Stimulated activated naive B cell treated with anti-CD40 and anti-IgM and Interleukin-4, amounts not matched to agents 10 μg/mL and 1 μg/mL and 100 μg/mL, for 72 hours (primary cell): ENCODE data around the gene SOBP.
"Not testable (repeated sequence)": the region's sequence is repeated elsewhere in the genome, so short reads cannot be mapped to it uniquely, and the experiment has no call there.

Experiments used
- ATAC-seq, 2 donors: fragments of 150-1000 bp; cut with Tn5 transposase; replicated peaks; 2 replicates each; pipeline ENCODE4 v1.10.0; 2021; ENCODE audit warnings: moderate library complexity in 1 of 2
- DNase-seq: peaks from one replicate; pipeline ENCODE4 v3.0.0; 2021
- H3K27ac Mint-ChIP-seq: one replicate; pipeline ENCODE4 v1.8.0; 2022; ENCODE audit warnings: mild to moderate bottlenecking, mixed read lengths
- H3K27me3 Mint-ChIP-seq, 2 donors: one replicate each; pipeline ENCODE4 v1.8.0; 2022; ENCODE audit warnings: mixed read lengths in 2 of 2
- H3K36me3 Mint-ChIP-seq, 2 donors: one replicate each; pipeline ENCODE4 v1.8.0; 2022; ENCODE audit warnings: mixed read lengths in 2 of 2, mild to moderate bottlenecking in 1 of 2
- H3K4me1 Mint-ChIP-seq, 2 donors: one replicate each; pipeline ENCODE4 v1.8.0; 2022; ENCODE audit warnings: mixed read lengths in 2 of 2, mild to moderate bottlenecking in 1 of 2
- H3K4me3 Mint-ChIP-seq, 2 donors: one replicate each; pipeline ENCODE4 v1.8.0; 2022; ENCODE audit warnings: mild to moderate bottlenecking in 2 of 2, mixed read lengths in 2 of 2, moderate library complexity in 1 of 2
- H3K9me3 Mint-ChIP-seq, 2 donors: one replicate each; pipeline ENCODE4 v1.8.0; 2022; ENCODE audit warnings: mixed read lengths in 2 of 2, mild to moderate bottlenecking in 1 of 2

Gene SOBP

GRCh38 chr6:107493158-107494057 lies 3.5 kb downstream of the SOBP start:
- H3K27ac Mint-ChIP-seq, result no peak overlapping the region
- ATAC-seq (no peak), DNase-seq (no peak)
- peaks cover 11 to 21% of the 10 kb centered on the region in 2 donors for H3K4me1 Mint-ChIP-seq
- no peak overlapping the region for H3K4me3 Mint-ChIP-seq
- no peaks in the 10 kb centered on the region for H3K9me3 Mint-ChIP-seq
- H3K27me3 Mint-ChIP-seq, result peaks cover 11 to 20% of the 10 kb centered on the region in 2 donors
- H3K36me3 Mint-ChIP-seq, result peaks cover 0 to 2% of the 10 kb centered on the region in 2 donors

DNA sequence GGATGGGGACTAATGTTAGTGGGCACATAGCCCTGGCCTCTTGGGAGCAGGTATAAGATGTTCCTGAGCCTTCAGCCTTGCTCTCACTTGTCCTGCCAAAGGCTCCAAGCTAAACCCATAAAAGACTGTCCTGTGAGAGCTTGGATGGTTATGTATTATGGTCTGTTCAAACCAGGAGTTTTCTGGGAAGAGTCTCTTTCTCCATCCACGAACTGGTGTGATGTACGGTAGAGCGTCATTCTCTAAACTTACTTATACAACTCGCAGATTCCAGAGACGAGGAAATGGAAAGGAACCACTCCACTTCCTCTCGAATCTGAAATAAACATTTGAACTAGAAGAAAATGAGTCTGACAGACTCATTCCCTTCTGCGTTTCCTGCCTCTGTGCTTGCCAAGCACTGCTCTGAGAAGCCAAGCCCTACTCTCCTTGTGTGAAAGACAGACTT lies 5.3 kb downstream of the SOBP start:
- DNase-seq, result no peak
- Mint-ChIP-seq H3K27me3 (peaks cover 9 to 18% of the 10 kb centered on the region in 2 donors), H3K4me3 (no peak overlapping the region), H3K27ac (no peak overlapping the region), H3K36me3 (peaks cover 0 to 2% of the 10 kb centered on the region in 2 donors), H3K9me3 (no peaks in the 10 kb centered on the region), H3K4me1 (peaks cover 7 to 13% of the 10 kb centered on the region in 2 donors)
- no peak for ATAC-seq

DNA sequence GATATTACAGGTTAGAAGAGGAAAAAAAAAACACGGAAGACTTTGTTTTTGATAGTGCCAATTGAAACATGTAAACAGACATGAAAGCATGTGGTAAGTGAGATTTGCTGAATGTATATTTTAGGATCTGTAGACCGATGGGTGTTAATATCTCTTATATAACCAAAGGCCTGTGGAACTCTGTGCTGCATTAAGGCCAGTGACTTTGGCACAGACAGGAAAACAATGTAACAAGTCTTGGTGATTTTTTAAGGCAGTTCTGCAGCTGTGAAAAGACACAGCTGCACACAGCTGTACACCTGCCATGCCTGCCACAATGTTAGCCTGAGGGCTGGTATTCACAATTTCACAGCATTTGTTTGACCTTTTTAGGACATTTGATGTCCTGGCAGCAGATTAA lies 6.1 kb downstream of the SOBP start:
- H3K36me3 Mint-ChIP-seq, result peaks cover 0 to 2% of the 10 kb centered on the region in 2 donors
- H3K4me1 Mint-ChIP-seq, result peaks cover 7 to 12% of the 10 kb centered on the region in 2 donors
- DNase-seq, result no peak
- no peak overlapping the region for H3K4me3 Mint-ChIP-seq
- no peak for ATAC-seq
- H3K9me3 Mint-ChIP-seq, result no peaks in the 10 kb centered on the region
- H3K27me3 Mint-ChIP-seq, result peaks cover 9 to 18% of the 10 kb centered on the region in 2 donors
- H3K27ac Mint-ChIP-seq, result no peak overlapping the region

GRCh38 chr6:107496892-107497684 lies 7.2 kb downstream of the SOBP start:
- Mint-ChIP-seq H3K4me3 (no peak overlapping the region), H3K27ac (no peak overlapping the region), H3K36me3 (no peaks in the 10 kb centered on the region), H3K9me3 (no peaks in the 10 kb centered on the region), H3K27me3 (peaks cover 13 to 18% of the 10 kb centered on the region in 2 donors), H3K4me1 (peaks cover 1 to 4% of the 10 kb centered on the region in 2 donors)
- DNase-seq (no peak), ATAC-seq (no peak)

DNA sequence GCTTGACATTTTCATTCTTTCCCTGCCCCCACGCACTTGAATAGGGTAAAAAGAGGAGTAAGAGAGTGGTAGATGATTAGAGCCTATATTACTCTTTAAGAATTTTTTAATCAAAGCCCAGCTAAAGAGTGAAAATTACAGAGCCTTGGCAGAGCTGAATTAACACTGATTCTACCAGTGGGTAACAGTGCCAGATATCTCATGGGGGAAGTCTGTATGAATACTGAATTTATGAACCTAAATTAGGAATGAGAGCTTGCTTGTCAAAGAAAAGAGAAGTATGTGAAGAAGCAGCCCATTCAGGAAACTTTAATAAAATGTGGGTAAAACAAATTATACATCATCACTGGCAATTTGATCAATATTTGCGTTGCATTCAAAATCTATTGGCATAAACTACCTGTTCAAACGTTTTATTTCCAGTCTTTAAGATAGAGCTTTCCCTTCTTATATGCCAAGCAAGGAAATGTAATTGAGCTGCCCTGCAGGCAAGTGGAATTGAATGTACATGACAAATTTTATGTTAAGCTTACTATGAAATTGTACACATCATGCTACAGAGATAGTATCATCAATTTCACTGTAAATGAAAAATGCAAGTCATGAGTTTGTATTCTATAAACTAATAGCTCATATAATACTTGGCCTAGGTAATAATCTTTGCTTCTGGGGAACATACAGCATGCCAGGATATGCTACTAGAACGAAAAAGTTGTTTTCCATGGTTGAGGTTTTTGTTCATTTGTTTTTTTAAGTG lies 14.5 kb downstream of the SOBP start:
- Mint-ChIP-seq H3K9me3 (peaks cover 0 to 4% of the 10 kb centered on the region in 2 donors), H3K4me1 (peaks cover 2 to 7% of the 10 kb centered on the region in 2 donors), H3K27ac (no peak overlapping the region), H3K4me3 (no peak overlapping the region), H3K27me3 (peaks cover 5 to 6% of the 10 kb centered on the region in 2 donors), H3K36me3 (no peaks in the 10 kb centered on the region)
- ATAC-seq (no peak), DNase-seq (no peak)

GRCh38 chr6:107506145-107506544 lies 16.2 kb downstream of the SOBP start:
- Mint-ChIP-seq H3K27ac (no peak overlapping the region), H3K4me3 (no peak overlapping the region), H3K36me3 (no peaks in the 10 kb centered on the region), H3K4me1 (peaks cover 2 to 7% of the 10 kb centered on the region in 2 donors), H3K27me3 (peaks cover 5 to 6% of the 10 kb centered on the region in 2 donors), H3K9me3 (peaks cover 0 to 4% of the 10 kb centered on the region in 2 donors)
- ATAC-seq (no peak), DNase-seq (no peak)

GRCh38 chr6:107509506-107509905 lies 19.6 kb downstream of the SOBP start:
- Mint-ChIP-seq H3K27me3 (peaks cover 0 to 6% of the 10 kb centered on the region in 2 donors), H3K4me3 (no peak overlapping the region), H3K4me1 (no peaks in the 10 kb centered on the region), H3K36me3 (peaks cover 0 to 4% of the 10 kb centered on the region in 2 donors), H3K9me3 (peaks cover 0 to 7% of the 10 kb centered on the region in 2 donors), H3K27ac (no peak overlapping the region)
- ATAC-seq, result no peak
- no peak for DNase-seq

DNA sequence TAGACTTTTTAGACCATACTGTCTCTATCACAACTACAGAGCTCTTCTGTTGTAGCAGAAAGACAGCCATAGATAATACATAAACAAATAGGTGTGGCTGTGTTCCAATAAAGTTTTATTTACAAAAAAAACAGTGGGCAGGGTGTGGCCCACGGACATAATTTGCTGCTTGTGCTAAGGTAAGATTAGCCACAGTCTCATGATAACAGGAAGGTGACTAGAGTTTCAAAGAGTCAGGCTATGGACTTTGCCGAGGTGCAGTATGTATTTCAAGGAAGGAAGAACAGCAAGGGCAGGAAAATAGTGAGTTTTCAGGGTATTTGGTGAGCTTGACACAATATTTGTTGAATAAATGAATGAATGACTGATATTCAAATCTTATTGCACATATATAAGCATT lies 20.2 kb downstream of the SOBP start:
- Mint-ChIP-seq H3K9me3 (peaks cover 0 to 13% of the 10 kb centered on the region in 2 donors), H3K4me3 (no peak overlapping the region), H3K4me1 (no peaks in the 10 kb centered on the region), H3K36me3 (peaks cover 5 to 9% of the 10 kb centered on the region in 2 donors), H3K27me3 (peaks cover 0 to 6% of the 10 kb centered on the region in 2 donors), H3K27ac (no peak overlapping the region)
- ATAC-seq (no peak), DNase-seq (no peak)

DNA sequence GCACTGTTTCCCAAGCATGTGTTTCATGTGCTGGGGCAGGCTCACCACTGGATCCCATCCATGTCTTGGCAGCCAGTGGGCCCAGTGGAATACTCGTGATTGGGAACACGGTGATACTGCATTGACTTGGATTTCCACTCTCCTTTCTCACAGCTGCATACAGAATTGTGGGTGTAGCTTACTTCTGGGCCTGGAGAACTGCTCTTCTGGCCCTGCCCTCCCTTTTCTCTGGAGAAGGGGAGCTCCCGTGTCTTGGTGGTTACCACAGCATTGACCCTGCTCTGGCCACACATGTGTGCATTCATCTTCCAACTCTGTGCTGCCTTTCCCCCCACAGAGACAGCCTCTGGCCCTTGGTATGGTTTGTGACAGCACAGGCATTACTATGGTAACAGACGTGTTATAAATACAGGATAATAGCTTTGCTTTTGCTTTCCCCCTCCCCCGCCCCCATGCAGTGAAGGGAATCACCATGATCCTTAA lies 21.6 kb downstream of the SOBP start:
- H3K27me3 Mint-ChIP-seq, result peaks cover 0 to 4% of the 10 kb centered on the region in 2 donors
- H3K9me3 Mint-ChIP-seq, result peaks cover 2 to 14% of the 10 kb centered on the region in 2 donors
- ATAC-seq (no peak), DNase-seq (no peak)
- H3K36me3 Mint-ChIP-seq, result peaks cover 10 to 13% of the 10 kb centered on the region in 2 donors
- H3K27ac Mint-ChIP-seq, result no peak overlapping the region
- H3K4me1 Mint-ChIP-seq, result no peaks in the 10 kb centered on the region
- H3K4me3 Mint-ChIP-seq, result no peak overlapping the region

DNA sequence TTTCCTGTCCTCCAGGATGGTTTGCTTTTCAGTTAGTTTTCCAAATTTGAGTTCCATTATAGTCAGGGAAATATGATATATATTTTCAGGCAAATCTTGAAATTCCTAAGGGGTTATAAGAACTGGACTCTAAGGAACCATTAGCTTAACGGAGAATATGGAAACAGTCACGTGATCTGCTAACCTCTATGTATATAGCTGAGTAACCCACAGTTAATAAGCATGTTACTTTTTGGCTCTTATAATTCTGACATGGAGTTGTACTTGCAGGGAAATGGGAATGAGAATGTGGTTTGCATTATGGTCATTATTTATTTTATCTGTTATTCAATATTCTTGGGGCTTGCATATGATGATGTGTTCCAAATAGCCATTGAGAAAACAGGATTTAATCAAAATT lies 23.3 kb downstream of the SOBP start:
- peaks cover 13 to 16% of the 10 kb centered on the region in 2 donors for H3K36me3 Mint-ChIP-seq
- ATAC-seq (no peak), DNase-seq (no peak)
- peaks cover 4 to 17% of the 10 kb centered on the region in 2 donors for H3K9me3 Mint-ChIP-seq
- H3K27me3 Mint-ChIP-seq, result peaks cover 0 to 4% of the 10 kb centered on the region in 2 donors
- no peaks in the 10 kb centered on the region for H3K4me1 Mint-ChIP-seq
- no peak overlapping the region for H3K4me3 Mint-ChIP-seq
- no peak overlapping the region for H3K27ac Mint-ChIP-seq

DNA sequence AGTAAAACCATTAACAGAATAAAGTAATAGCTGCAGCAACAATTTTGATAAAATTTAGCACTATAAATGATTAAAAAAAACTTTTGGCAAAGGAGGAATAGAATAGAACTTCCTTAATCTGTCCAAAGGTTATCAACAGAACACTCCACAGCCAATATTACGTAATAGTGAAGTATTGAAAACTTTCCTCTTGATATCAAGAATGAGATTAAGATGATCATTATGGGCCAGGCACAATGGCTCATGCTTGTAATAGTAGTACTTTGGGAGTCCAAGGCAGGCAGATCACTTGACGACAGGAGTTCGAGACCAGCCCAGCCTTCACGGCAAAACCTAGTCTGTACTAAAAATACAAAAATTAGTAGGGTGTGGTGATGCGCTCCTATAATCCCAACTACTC lies 26.0 kb downstream of the SOBP start:
- Mint-ChIP-seq H3K27ac (no peak overlapping the region), H3K27me3 (peaks cover 0 to 4% of the 10 kb centered on the region in 2 donors), H3K4me3 (no peak overlapping the region), H3K9me3 (peaks cover 4 to 13% of the 10 kb centered on the region in 2 donors), H3K4me1 (no peaks in the 10 kb centered on the region), H3K36me3 (peaks cover 13 to 16% of the 10 kb centered on the region in 2 donors)
- no peak for DNase-seq
- ATAC-seq, result no peak

DNA sequence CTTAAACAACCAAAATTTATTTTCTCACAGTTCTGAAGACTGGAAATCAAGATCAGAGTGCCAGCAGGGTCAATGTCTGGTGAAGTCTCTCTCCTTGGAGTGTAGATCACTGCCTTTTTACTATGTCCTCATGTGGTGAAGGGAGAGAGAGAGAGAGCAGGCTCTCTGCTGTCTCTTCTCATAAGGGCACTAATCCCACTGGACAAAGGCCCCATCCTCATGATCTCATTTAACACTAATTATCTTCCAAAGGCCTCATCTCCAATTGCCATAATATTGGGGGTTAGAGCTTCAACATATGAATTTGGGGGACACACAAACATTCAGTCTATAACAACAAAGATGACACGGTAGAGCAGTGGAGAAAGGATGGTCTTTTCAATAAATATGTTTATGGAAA lies 27.4 kb downstream of the SOBP start:
- Mint-ChIP-seq H3K4me1 (peaks cover 3 to 5% of the 10 kb centered on the region in 2 donors), H3K27ac (no peak overlapping the region), H3K9me3 (peaks cover 4 to 13% of the 10 kb centered on the region in 2 donors), H3K36me3 (peaks cover 13 to 16% of the 10 kb centered on the region in 2 donors), H3K4me3 (no peak overlapping the region), H3K27me3 (peaks cover 0 to 4% of the 10 kb centered on the region in 2 donors)
- no peak for ATAC-seq
- no peak for DNase-seq

- Mint-ChIP-seq H3K4me1 (peaks cover 7 to 15% of the 10 kb centered on the region in 2 donors), H3K36me3 (peaks cover 12 to 13% of the 10 kb centered on the region in 2 donors)
- not testable (repeated sequence) for H3K27me3 Mint-ChIP-seq, H3K9me3 Mint-ChIP-seq, H3K4me3 Mint-ChIP-seq, ATAC-seq, H3K27ac Mint-ChIP-seq, DNase-seq
Measured at GRCh38 chr6:107519224-107519623, 29.3 kb downstream of the SOBP start.
